CD4-positive, alpha-beta T cell (primary cell): Measurements from ENCODE around the gene LRIT2. TPM values are rescaled to one million over a fixed set of nuclear protein-coding genes. Genes with fewer than 3 reads are reported as not detected.

Experiments
- ATAC-seq: fragments of 200-7000 bp; cut with Tn5 transposase; one replicate; pipeline ENCODE4 v1.10.0; 2022; ENCODE audit warnings: mild to moderate bottlenecking; ENCODE audit not compliant: poor library complexity
- CTCF ChIA-PET: fragments of 350-600 bp; sonication (Branson Sonifier 250); formaldehyde crosslinking; loops from one replicate; lab custom pipeline; 2021; ENCODE audit warnings: antibody characterized with exemption, inconsistent platforms; lab: Charles Lee
- POLR2A ChIA-PET: fragments of 350-600 bp; sonication (Branson Sonifier 250); formaldehyde crosslinking; loops from one replicate; lab custom pipeline; 2021; ENCODE audit warnings: antibody characterized with exemption, inconsistent platforms; lab: Charles Lee
- DNase-seq, 14 experiments: peaks; one replicate each; pipeline ENCODE4 v3.0.0-alpha.2; 2013 to 2020; ENCODE audit warnings: mixed read lengths in 2 of 14
- H3K27ac ChIP-seq, 2 donors: one replicate each; pipeline versions ENCODE4 v1.5.1 to v1.7.0; 2013; ENCODE audit warnings: low read length in 2 of 2, low read depth in 1 of 2, mild to moderate bottlenecking in 1 of 2
- H3K27me3 ChIP-seq, 2 experiments: 1 replicate in 1 of 2; 2 replicates in 1 of 2; pipeline versions ENCODE4 v1.6.1 to v1.7.0; 2013; ENCODE audit warnings: low read length in 2 of 2, control low read depth in 1 of 2, mild to moderate bottlenecking in 1 of 2, moderate library complexity in 1 of 2; ENCODE audit not compliant: insufficient read depth in 2 of 2, control insufficient read depth in 1 of 2
- H3K36me3 ChIP-seq: one replicate; pipeline ENCODE4 v1.6.1; 2013; ENCODE audit warnings: low read length, control low read depth; ENCODE audit not compliant: insufficient read depth
- H3K4me1 ChIP-seq: one replicate; pipeline ENCODE4 v1.6.1; 2013; ENCODE audit warnings: low read length, control low read depth; ENCODE audit not compliant: insufficient read depth
- H3K4me3 ChIP-seq: one replicate; pipeline ENCODE4 v1.5.1; 2013; ENCODE audit warnings: mild to moderate bottlenecking, low read length, moderate library complexity
- H3K9me3 ChIP-seq, 2 experiments: 1 replicate in 1 of 2; 2 replicates in 1 of 2; pipeline versions ENCODE4 v1.6.1 to v1.7.0; 2013; ENCODE audit warnings: low read length in 2 of 2, mild to moderate bottlenecking in 2 of 2, control low read depth in 1 of 2, moderate library complexity in 1 of 2; ENCODE audit not compliant: control insufficient read depth in 1 of 2, insufficient read depth in 1 of 2
- H3K27ac Mint-ChIP-seq: one replicate; pipeline ENCODE4 v1.8.0; 2020; ENCODE audit warnings: mixed read lengths
- H3K27me3 Mint-ChIP-seq: one replicate; pipeline ENCODE4 v1.8.0; 2021; ENCODE audit warnings: mixed read lengths
- H3K36me3 Mint-ChIP-seq: one replicate; pipeline ENCODE4 v1.8.0; 2021; ENCODE audit warnings: low read depth, mixed read lengths
- H3K4me1 Mint-ChIP-seq: one replicate; pipeline ENCODE4 v1.8.0; 2021; ENCODE audit warnings: low read depth, mixed read lengths
- H3K4me3 Mint-ChIP-seq: one replicate; pipeline ENCODE4 v1.8.0; 2020; ENCODE audit warnings: mild to moderate bottlenecking, mixed read lengths
- H3K9me3 Mint-ChIP-seq: one replicate; pipeline ENCODE4 v1.8.0; 2020; ENCODE audit warnings: mixed read lengths
- intact Hi-C, 2 experiments: fragments of 100-400 bp; cut with DNase I in 1 of 2; cut with micrococcal nuclease in 1 of 2; formaldehyde crosslinking; loops; one replicate each; pipeline versions ENCODE4 v1.15.1 to v1.9.0; 2023 to 2025; cut with DNase I, micrococcal nuclease
- total RNA-seq, 174 experiments: library from RNA in 2 of 174; stranded (reverse) in 2 of 174; gene quantifications; one replicate each; pipeline ENCODE4 v1.2.3 and lab custom pipeline; 2021 to 2026
- TF ChIP-seq, protein P1 (sequence below): fragments of 200-600 bp; IDR thresholded peaks from one replicate; pipeline ENCODE4 v1.8.0; 2022; ENCODE audit warnings: antibody characterized with exemption, mild to moderate bottlenecking

LRIT2 gene
- total RNA-seq, 2 experiments from 2014 or later = not detected

DNA sequence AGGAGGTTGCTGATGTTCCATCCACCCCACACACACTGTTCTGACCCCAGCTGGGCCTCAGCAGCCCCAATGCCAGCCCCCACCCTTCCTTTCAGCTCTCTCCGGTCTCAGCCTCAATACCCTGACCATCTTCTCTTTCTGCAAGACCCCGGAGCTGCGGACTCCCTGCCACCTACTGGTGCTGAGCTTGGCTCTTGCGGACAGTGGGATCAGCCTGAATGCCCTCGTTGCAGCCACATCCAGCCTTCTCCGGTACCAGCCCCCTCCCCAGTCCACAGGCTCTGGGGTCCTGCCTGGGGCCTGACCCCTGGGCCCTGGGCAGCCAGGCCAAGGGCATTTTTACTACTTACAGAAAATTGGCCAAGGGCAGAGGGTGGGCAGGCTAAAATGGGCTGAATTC, 22.2 kb upstream of the LRIT2 start:
- no peaks in the 10 kb centered on the region for H3K4me1 ChIP-seq
- no peaks in the 10 kb centered on the region for H3K36me3 Mint-ChIP-seq
- no peaks in the 10 kb centered on the region for H3K36me3 ChIP-seq
- intact Hi-C loops = no loop called here
- TF ChIP-seq, protein P1, sequence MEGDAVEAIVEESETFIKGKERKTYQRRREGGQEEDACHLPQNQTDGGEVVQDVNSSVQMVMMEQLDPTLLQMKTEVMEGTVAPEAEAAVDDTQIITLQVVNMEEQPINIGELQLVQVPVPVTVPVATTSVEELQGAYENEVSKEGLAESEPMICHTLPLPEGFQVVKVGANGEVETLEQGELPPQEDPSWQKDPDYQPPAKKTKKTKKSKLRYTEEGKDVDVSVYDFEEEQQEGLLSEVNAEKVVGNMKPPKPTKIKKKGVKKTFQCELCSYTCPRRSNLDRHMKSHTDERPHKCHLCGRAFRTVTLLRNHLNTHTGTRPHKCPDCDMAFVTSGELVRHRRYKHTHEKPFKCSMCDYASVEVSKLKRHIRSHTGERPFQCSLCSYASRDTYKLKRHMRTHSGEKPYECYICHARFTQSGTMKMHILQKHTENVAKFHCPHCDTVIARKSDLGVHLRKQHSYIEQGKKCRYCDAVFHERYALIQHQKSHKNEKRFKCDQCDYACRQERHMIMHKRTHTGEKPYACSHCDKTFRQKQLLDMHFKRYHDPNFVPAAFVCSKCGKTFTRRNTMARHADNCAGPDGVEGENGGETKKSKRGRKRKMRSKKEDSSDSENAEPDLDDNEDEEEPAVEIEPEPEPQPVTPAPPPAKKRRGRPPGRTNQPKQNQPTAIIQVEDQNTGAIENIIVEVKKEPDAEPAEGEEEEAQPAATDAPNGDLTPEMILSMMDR = no peak
- no peak for DNase-seq
- ChIA-PET POLR2A (no interaction called here), CTCF (interaction anchor here (1.3 kb wide), 1 partner anchor 9 kb away, joined by 3 read pairs; no protein-coding TSS in a partner anchor)
- no peak overlapping the region for H3K4me3 Mint-ChIP-seq
- no peaks in the 10 kb centered on the region for H3K9me3 ChIP-seq
- no peaks in the 10 kb centered on the region for H3K4me1 Mint-ChIP-seq
- peaks cover 4% of the 10 kb centered on the region for H3K27me3 Mint-ChIP-seq
- H3K9me3 Mint-ChIP-seq = no peaks in the 10 kb centered on the region
- H3K4me3 ChIP-seq = no peak overlapping the region
- no peak for ATAC-seq
- no peak overlapping the region for H3K27ac Mint-ChIP-seq
- H3K27ac ChIP-seq = no peak overlapping the region
- no peaks in the 10 kb centered on the region for H3K27me3 ChIP-seq

DNA sequence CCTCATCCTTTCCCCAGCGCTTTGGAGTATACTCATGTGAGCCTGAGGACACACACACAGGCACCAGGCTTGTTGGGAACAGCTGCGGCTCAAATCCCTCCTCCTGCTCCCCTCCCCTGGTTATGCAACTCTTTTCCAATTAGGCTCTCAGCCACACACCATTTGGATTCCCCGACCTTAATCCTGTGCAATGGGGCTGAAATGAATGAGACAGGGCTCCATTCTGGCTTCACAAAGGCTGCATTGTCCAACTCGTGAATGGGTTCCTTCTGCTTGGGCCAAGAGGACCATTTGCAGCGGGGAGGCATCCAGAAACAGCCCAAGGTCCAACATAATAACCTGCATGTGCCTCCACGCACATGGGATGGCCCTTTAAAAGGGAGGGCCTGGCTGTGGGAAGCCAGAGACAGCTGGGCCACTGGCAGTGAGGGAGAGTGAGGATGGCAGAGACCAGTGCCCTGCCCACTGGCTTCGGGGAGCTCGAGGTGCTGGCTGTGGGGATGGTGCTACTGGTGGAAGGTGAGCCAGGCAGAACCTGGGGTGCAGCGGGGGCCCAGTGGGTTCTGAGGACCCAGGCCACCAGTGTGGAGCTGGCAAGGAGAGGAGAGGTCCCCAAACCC, 19.4 kb upstream of the LRIT2 start, which contains the start of gene RGR:
Gene RGR (plus strand): TSS at position 403 of the 620 bp plus-strand sequence. CDS start 38 bp downstream, at position 441.
- CTCF ChIA-PET = no interaction called here

DNA sequence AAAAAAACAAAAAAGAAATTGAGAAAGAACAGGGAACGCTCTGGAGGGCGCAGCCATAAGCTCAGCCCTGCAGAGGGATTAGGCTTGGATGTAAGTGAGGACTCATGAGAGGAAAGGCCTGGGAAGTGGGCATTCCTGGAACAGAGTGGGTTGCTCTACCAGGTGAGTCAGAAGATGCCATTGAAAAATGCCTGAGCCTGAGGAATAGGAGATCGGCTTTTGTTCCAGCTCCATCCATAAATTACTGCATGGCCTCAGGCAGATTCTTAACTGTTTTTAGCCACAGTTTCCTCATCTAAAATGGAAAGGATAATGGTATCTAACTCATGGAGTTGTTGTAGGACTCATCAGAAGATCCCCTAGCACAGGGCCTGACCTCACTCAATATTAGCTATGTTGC, 18.4 kb upstream of the LRIT2 start:
- H3K27ac ChIP-seq = no peak overlapping the region
- H3K27me3 Mint-ChIP-seq = peaks cover 4% of the 10 kb centered on the region
- ChIA-PET CTCF (no interaction called here), POLR2A (no interaction called here)
- no peaks in the 10 kb centered on the region for H3K36me3 Mint-ChIP-seq
- intact Hi-C loops = no loop called here
- TF ChIP-seq, protein P1 = no peak
- no peaks in the 10 kb centered on the region for H3K9me3 ChIP-seq
- no peak for DNase-seq
- H3K4me3 ChIP-seq = no peak overlapping the region
- no peaks in the 10 kb centered on the region for H3K4me1 Mint-ChIP-seq
- H3K27ac Mint-ChIP-seq = no peak overlapping the region
- no peaks in the 10 kb centered on the region for H3K9me3 Mint-ChIP-seq
- no peaks in the 10 kb centered on the region for H3K27me3 ChIP-seq
- no peaks in the 10 kb centered on the region for H3K36me3 ChIP-seq
- H3K4me1 ChIP-seq = no peaks in the 10 kb centered on the region
- ATAC-seq = no peak
- no peak overlapping the region for H3K4me3 Mint-ChIP-seq

More for the DNA sequence above, 19.4 kb upstream of the LRIT2 start, which contains the start of gene RGR:
- TF ChIP-seq, protein P1 = no peak
- POLR2A ChIA-PET = no interaction called here
- H3K27ac ChIP-seq = no peak within 1 kb of the TSS
- no peaks in the 10 kb centered on the region for H3K27me3 ChIP-seq
- ATAC-seq (no peak), DNase-seq (no peak)
- H3K9me3 ChIP-seq = no peaks in the 10 kb centered on the region
- no peaks in the 10 kb centered on the region for H3K4me1 ChIP-seq
- Mint-ChIP-seq H3K4me1 (no peaks in the 10 kb centered on the region), H3K27me3 (peaks cover 4% of the 10 kb centered on the region), H3K9me3 (no peaks in the 10 kb centered on the region), H3K4me3 (no peak within 1 kb of the TSS), H3K36me3 (no peaks in the 10 kb centered on the region), H3K27ac (no peak within 1 kb of the TSS)
- intact Hi-C loops = no loop called here
- H3K36me3 ChIP-seq = no peaks in the 10 kb centered on the region
- no peak within 1 kb of the TSS for H3K4me3 ChIP-seq
